HFF-Myc (cell line): ENCODE data around the gene DLX2.

ENCODE experiments used
- DNase-seq: peaks from one replicate; pipeline ENCODE4 v3.0.0-alpha.2; 2011; ENCODE audit warnings: low read depth; ENCODE audit errors: extremely low read depth
- H3K4me3 ChIP-seq: replicated peaks from 2 replicates; pipeline ENCODE4 v1.5.1; 2011; ENCODE audit warnings: low read depth, mild to moderate bottlenecking, control low read depth, low read length
- TF ChIP-seq, protein P1 (sequence below): IDR thresholded peaks from 2 replicates; pipeline ENCODE4 v1.5.1; 2012; ENCODE audit warnings: mild to moderate bottlenecking, low read depth, low read length, control low read depth; ENCODE audit errors: missing control alignments

Gene DLX2

GRCh38 chr2:172084395-172084644 lies 18.4 kb downstream of the DLX2 start:
- DNase-seq = no peak
- TF ChIP-seq, protein P1, sequence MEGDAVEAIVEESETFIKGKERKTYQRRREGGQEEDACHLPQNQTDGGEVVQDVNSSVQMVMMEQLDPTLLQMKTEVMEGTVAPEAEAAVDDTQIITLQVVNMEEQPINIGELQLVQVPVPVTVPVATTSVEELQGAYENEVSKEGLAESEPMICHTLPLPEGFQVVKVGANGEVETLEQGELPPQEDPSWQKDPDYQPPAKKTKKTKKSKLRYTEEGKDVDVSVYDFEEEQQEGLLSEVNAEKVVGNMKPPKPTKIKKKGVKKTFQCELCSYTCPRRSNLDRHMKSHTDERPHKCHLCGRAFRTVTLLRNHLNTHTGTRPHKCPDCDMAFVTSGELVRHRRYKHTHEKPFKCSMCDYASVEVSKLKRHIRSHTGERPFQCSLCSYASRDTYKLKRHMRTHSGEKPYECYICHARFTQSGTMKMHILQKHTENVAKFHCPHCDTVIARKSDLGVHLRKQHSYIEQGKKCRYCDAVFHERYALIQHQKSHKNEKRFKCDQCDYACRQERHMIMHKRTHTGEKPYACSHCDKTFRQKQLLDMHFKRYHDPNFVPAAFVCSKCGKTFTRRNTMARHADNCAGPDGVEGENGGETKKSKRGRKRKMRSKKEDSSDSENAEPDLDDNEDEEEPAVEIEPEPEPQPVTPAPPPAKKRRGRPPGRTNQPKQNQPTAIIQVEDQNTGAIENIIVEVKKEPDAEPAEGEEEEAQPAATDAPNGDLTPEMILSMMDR = no peak
- peak overlapping the region; percentile 63 for H3K4me3 ChIP-seq

DNA sequence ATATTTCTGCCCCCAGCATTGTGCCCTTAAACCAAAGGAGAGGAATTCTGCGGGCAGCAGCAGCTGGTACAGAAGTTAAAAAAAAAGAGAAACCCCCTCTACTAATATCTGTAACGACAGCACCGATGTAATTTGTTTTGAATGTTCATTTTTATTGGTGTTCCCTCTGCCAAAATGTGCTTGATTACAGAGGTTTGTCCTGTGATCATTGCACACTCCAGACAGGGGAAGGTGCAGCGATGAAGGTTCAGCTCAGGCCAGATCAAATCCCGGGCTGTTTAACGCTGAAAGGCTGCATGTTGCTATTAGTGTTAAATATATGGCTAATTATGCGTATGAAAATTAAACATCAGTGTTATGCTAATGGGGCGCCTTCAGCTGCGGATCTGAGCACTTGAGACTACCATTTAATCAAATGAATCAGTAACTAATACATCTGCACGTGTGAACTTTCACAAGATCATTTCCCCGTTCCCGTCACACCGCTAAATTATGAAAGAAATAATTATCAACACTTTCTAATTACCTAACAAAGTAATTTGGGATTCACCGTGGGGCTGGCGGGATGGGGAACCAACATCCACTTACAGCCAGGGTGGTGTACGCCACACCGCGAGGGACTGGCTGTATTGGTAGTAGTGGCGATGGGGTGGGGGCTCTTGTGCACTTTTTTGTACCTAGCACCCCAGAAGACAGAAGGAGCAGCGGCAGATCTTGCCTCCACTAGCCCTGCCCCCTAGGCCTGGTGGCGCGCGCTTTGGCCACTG lies 18.9 kb downstream of the DLX2 start:
- peak overlapping the region; percentile 63 for H3K4me3 ChIP-seq
- TF ChIP-seq, protein P1 = no peak
- DNase-seq = no peak

- peak overlapping the region; percentile 11; the same call in 1 of the 2 replicates for H3K4me3 ChIP-seq
- TF ChIP-seq, protein P1 = no peak
- no peak for DNase-seq
Measured at GRCh38 chr2:172082944-172083627, 19.6 kb downstream of the DLX2 start.

GRCh38 chr2:172082105-172082943 lies 20.4 kb downstream of the DLX2 start:
- TF ChIP-seq, protein P1 = no peak
- no peak for DNase-seq
- no peak overlapping the region for H3K4me3 ChIP-seq

DNA sequence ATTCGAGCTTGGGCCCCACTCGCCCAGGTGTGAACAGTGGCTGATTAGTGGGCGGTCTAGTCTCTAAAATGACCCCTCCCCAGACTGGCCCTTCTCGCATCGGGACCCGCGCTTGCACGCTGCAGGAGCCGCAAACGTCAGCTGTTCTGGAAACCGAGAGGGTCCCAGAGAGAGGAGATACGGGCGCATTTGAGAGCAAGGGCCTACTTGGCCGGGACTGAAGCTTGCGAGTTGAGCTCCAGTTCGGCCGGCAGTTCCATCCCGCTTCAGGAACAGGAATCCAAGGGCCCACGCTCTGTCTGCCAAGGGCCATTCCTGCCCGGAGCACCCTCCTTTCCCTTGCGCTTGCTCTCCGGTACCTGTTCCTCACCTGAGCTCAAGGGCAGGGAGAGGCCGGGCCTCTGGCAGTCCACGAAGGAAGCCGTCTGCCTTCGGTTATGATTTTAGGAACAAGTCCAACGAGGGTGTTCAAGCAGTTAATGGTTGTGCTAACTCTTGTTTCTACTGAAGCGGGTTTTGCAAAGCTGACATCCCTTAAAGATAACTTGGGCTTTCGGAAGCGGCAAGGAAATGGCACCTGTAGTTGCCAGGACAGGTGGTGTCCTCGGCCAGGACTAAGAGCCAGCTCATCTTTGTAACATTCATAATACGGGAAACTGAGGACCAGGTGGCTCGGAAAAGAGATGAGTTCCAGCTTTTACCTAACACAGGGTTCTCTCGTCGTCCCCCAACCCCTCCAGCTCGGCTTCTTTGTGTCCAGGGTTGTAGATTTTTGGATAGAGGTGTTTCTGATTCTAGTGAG lies 21.3 kb downstream of the DLX2 start:
- no peak overlapping the region for H3K4me3 ChIP-seq
- no peak for DNase-seq
- TF ChIP-seq, protein P1 = no peak

DNA sequence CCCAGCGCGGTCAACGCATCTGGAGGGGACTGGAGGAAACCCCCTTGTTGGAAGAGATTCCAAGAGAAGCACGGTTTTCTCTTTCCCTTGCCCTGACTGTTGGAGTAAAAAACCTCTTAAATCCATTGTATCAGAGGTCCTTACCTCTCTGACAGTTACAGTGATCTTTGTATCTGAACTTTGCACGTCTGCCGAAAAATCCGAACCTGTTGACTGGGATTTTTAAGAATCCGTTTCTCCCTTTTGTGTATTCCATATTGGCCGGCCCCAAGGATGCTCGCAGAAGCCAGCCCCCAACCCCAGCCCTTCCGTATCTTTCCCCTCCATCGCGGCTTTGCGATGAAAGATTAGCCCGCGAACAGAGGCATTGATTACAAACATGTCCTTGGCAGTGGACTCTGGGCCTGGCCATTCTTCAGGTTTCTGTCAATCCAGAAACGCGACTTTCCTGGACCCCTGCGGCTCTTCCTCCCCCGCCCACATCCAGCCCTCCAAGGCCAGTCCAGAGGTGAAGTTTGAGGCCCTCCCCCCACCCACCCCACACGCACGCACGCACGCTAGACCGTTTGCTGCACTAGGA lies 22.0 kb downstream of the DLX2 start:
- no peak for DNase-seq
- H3K4me3 ChIP-seq = no peak overlapping the region
- TF ChIP-seq, protein P1 = no peak
